Right atrium auricular region (tissue), 2 donors: ENCODE data around the gene ANAPC2. TPM values are rescaled to one million over a fixed set of nuclear protein-coding genes. Genes with fewer than 3 reads are reported as not detected.

Source experiments
- DNase-seq: peaks from one replicate; pipeline ENCODE4 v3.0.0-alpha.2; 2019; ENCODE audit warnings: low spot score
- H3K27ac ChIP-seq, 2 donors: fragments of 200-600 bp; sonication (generic); 1 replicate in 1 of 2; 2 replicates in 1 of 2; pipeline ENCODE4 v1.5.1; 2016 to 2019
- H3K27me3 ChIP-seq, 2 donors: fragments of 200-600 bp; sonication (generic); one replicate each; pipeline versions ENCODE4 v1.5.1 to v1.6.0; 2017 to 2019
- H3K36me3 ChIP-seq: fragments of 200-600 bp; sonication (generic); one replicate; pipeline ENCODE4 v1.5.1; 2016
- H3K4me1 ChIP-seq, 2 donors: fragments of 200-600 bp; sonication (generic); one replicate each; pipeline versions ENCODE4 v1.5.1 to v1.6.0; 2017 to 2019
- H3K4me3 ChIP-seq, 2 donors: fragments of 200-600 bp; sonication (generic); 1 replicate in 1 of 2; 2 replicates in 1 of 2; pipeline ENCODE4 v1.5.1; 2017 to 2019; ENCODE audit warnings: mild to moderate bottlenecking in 1 of 2, moderate library complexity in 1 of 2
- H3K9me3 ChIP-seq, 2 donors: fragments of 200-600 bp; sonication (generic); one replicate each; pipeline ENCODE4 v1.5.1; 2019
- total RNA-seq, 2 donors: library from RNA; depleted of rRNA; stranded (reverse); fragments of >200 nt; gene quantifications; one replicate each; pipeline ENCODE4 v1.1.0, GENCODE V29; 2016
- TF ChIP-seq, protein P1 (sequence below), 2 donors: fragments of 200-600 bp; sonication (generic); IDR thresholded peaks; one replicate each; pipeline ENCODE4 v1.5.1; 2019; ENCODE audit warnings: antibody characterized with exemption in 2 of 2

ANAPC2 gene
- total RNA-seq, 2 donors from 2014 or later = 10.8 to 12.1 TPM

DNA sequence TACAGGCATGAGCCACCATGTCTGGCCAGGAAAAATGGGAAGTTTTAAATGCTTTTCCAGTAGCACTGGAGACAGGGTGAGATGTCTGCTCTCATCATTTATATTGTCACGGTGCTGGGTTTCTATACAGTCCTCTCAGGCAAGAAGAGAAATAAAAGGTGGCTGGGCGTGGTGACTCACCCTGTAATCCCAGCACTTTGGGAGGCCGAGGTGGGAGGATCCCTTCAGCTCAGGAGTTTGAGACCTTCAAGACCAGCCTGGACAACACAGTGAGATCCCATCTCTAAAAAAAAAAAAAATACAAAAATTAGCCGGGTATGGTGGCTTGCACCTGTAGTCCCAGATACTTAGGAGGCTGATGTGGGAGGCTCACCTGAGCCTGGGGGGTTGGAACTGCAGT lies 54.2 kb downstream of the ANAPC2 start:
- Histone ChIP-seq H3K27ac (no peak overlapping the region), H3K4me1 (peaks cover 0 to 15% of the 10 kb centered on the region in 2 donors), H3K4me3 (no peak overlapping the region), H3K36me3 (no peaks in the 10 kb centered on the region), H3K9me3 (peaks cover 0 to 13% of the 10 kb centered on the region in 2 donors), H3K27me3 (peaks cover 11 to 12% of the 10 kb centered on the region in 2 donors)
- TF ChIP-seq, protein P1, sequence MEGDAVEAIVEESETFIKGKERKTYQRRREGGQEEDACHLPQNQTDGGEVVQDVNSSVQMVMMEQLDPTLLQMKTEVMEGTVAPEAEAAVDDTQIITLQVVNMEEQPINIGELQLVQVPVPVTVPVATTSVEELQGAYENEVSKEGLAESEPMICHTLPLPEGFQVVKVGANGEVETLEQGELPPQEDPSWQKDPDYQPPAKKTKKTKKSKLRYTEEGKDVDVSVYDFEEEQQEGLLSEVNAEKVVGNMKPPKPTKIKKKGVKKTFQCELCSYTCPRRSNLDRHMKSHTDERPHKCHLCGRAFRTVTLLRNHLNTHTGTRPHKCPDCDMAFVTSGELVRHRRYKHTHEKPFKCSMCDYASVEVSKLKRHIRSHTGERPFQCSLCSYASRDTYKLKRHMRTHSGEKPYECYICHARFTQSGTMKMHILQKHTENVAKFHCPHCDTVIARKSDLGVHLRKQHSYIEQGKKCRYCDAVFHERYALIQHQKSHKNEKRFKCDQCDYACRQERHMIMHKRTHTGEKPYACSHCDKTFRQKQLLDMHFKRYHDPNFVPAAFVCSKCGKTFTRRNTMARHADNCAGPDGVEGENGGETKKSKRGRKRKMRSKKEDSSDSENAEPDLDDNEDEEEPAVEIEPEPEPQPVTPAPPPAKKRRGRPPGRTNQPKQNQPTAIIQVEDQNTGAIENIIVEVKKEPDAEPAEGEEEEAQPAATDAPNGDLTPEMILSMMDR (IDR thresholded peaks at IDR 0.05) = no peak
- no peak for DNase-seq

DNA sequence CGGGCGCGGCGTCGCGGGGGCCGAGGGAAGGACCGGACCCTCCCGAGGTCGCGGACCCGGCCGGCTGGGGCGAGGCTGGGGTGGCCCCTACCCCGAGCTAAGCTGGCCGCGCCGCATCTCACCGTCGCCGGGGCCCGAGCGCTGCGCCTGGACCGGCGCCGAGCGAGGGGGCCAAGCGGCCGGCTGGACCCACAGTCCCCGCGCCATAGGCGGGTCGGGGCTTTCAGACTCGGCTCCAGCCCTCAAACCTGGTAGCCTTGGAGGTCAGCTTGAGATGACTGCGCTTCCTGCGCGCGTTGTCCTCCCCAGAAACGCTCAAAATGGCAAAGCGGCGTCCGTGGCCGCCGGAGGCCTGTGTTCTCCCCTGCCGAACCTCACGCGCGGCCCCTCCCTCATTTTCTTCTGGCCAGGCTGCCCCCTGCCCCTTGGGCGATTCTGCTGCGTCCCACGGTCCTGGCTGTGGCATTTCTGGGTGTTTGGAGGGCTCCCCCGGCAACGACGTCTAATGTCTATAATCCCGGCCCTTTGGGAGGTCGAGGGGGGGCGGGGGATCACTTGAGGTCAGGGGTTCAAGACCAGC lies 58.1 kb downstream of the ANAPC2 start:
- H3K4me3 ChIP-seq = peak overlapping the region; percentile 75 to 80
- TF ChIP-seq, protein P1 (IDR thresholded peaks at IDR 0.05) = no peak
- peaks cover 0 to 13% of the 10 kb centered on the region in 2 donors for H3K9me3 ChIP-seq
- H3K4me1 ChIP-seq = peaks cover 0 to 33% of the 10 kb centered on the region in 2 donors
- H3K27me3 ChIP-seq = no peaks in the 10 kb centered on the region
- H3K27ac ChIP-seq = peak overlapping the region; percentile 72 to 77
- H3K36me3 ChIP-seq = no peaks in the 10 kb centered on the region
- no peak for DNase-seq

DNA sequence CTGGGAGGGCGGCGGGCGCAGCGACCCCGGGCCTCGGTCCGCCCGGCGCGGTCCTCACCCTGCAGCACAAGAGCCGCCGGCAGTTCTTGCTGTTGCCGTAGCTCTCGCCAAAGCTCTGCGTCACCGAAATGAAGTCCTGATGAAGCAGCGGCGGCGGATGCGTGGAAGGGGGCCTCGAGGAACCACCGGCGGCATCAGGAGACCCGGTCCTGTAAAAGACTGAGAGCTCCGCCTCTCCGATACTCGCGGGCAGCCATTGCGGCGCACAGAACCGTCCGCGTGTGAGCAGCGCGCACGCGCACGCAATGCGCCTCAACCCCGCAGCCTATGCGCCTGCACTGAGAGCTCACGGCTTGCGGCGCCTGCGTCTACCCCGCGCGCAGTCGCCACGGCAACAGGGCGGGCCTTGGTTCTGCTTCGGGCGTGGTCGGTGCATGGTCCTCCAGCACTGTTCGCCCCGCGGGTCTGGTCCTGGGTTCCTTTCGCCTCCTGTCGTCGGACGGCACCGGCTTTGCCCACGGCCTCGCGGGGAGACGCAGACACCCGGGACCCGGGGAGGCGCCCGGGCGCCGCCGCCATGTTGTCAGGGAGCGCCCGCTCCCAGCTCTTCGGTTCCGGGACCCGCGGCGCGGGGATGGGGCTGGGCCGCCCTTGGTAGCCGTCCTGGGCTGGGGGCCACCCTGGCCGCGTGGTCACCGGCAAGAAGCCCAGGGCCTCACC lies 58.7 kb downstream of the ANAPC2 start:
- H3K27ac ChIP-seq = peak overlapping the region; percentile 72 to 77
- peaks cover 0 to 33% of the 10 kb centered on the region in 2 donors for H3K4me1 ChIP-seq
- peak; percentile 86 for DNase-seq
- H3K9me3 ChIP-seq = peaks cover 0 to 13% of the 10 kb centered on the region in 2 donors
- H3K27me3 ChIP-seq = no peaks in the 10 kb centered on the region
- TF ChIP-seq, protein P1 (IDR thresholded peaks at IDR 0.05) = no peak
- no peaks in the 10 kb centered on the region for H3K36me3 ChIP-seq
- H3K4me3 ChIP-seq = peak overlapping the region; percentile 75 to 80

GRCh38 chr9:137128862-137129455 lies 59.4 kb downstream of the ANAPC2 start:
- no peaks in the 10 kb centered on the region for H3K27me3 ChIP-seq
- H3K9me3 ChIP-seq = peaks cover 0 to 13% of the 10 kb centered on the region in 2 donors
- no peak for DNase-seq
- peak overlapping the region; percentile 75 to 80 for H3K4me3 ChIP-seq
- peaks cover 0 to 33% of the 10 kb centered on the region in 2 donors for H3K4me1 ChIP-seq
- TF ChIP-seq, protein P1 (IDR thresholded peaks at IDR 0.05) = no peak
- H3K27ac ChIP-seq = peak overlapping the region; percentile 72 to 77
- H3K36me3 ChIP-seq = no peaks in the 10 kb centered on the region

GRCh38 chr9:137128158-137128861 lies 60.0 kb downstream of the ANAPC2 start:
- Histone ChIP-seq H3K4me1 (peaks cover 0 to 33% of the 10 kb centered on the region in 2 donors), H3K27me3 (no peaks in the 10 kb centered on the region), H3K36me3 (no peaks in the 10 kb centered on the region), H3K27ac (peak overlapping the region in 1 of 2 donors; percentile 26), H3K4me3 (peak overlapping the region in 1 of 2 donors; percentile 75), H3K9me3 (peaks cover 0 to 13% of the 10 kb centered on the region in 2 donors)
- DNase-seq = no peak
- TF ChIP-seq, protein P1 (IDR thresholded peaks at IDR 0.05) = no peak
